ENCODE results near the gene RICTOR.

The RICTOR gene

GRCh38 chr5:39106322-39106721 is 32.1 kb upstream of the RICTOR start:
- ATAC-seq, result no peak
- no peaks in the 10 kb centered on the region for H3K27me3 Mint-ChIP-seq
- H3K4me1 Mint-ChIP-seq, result peaks cover 13% of the 10 kb centered on the region
- H3K27ac Mint-ChIP-seq, result no peak overlapping the region
- DNase-seq, result no peak
- H3K36me3 Mint-ChIP-seq (ENCODE audit: low read depth), result peaks cover 14% of the 10 kb centered on the region
- H3K4me3 Mint-ChIP-seq, result no peak overlapping the region
- H3K9me3 Mint-ChIP-seq, result no peaks in the 10 kb centered on the region

- H3K36me3 Mint-ChIP-seq (ENCODE audit: low read depth), result peaks cover 15% of the 10 kb centered on the region
- no peaks in the 10 kb centered on the region for H3K9me3 Mint-ChIP-seq
- no peaks in the 10 kb centered on the region for H3K27me3 Mint-ChIP-seq
- no peak overlapping the region for H3K4me3 Mint-ChIP-seq
- H3K4me1 Mint-ChIP-seq, result peaks cover 31% of the 10 kb centered on the region
- DNase-seq (no peak), ATAC-seq (no peak)
- H3K27ac Mint-ChIP-seq, result peak overlapping the region; percentile 32
Observed at GRCh38 chr5:39104221-39104620, 30.0 kb upstream of the RICTOR start.

- Mint-ChIP-seq H3K4me3 (no peak overlapping the region), H3K36me3 (ENCODE audit: low read depth) (peaks cover 13% of the 10 kb centered on the region), H3K9me3 (no peaks in the 10 kb centered on the region), H3K27me3 (no peaks in the 10 kb centered on the region), H3K27ac (no peak overlapping the region), H3K4me1 (peaks cover 30% of the 10 kb centered on the region)
- DNase-seq (no peak), ATAC-seq (no peak)
Observed at GRCh38 chr5:39102684-39103155, 28.5 kb upstream of the RICTOR start.

GRCh38 chr5:39100851-39101396 is 26.7 kb upstream of the RICTOR start:
- no peaks in the 10 kb centered on the region for H3K9me3 Mint-ChIP-seq
- ATAC-seq (peak; percentile 41), DNase-seq (no peak)
- H3K4me1 Mint-ChIP-seq, result peaks cover 30% of the 10 kb centered on the region
- no peak overlapping the region for H3K4me3 Mint-ChIP-seq
- peak overlapping the region; percentile 41 for H3K27ac Mint-ChIP-seq
- H3K36me3 Mint-ChIP-seq (ENCODE audit: low read depth), result peaks cover 13% of the 10 kb centered on the region
- no peaks in the 10 kb centered on the region for H3K27me3 Mint-ChIP-seq

- Mint-ChIP-seq H3K4me1 (peaks cover 30% of the 10 kb centered on the region), H3K9me3 (no peaks in the 10 kb centered on the region), H3K27me3 (no peaks in the 10 kb centered on the region), H3K36me3 (ENCODE audit: low read depth) (peaks cover 13% of the 10 kb centered on the region), H3K27ac (no peak overlapping the region), H3K4me3 (no peak overlapping the region)
- DNase-seq, result no peak
- ATAC-seq, result no peak
Observed at GRCh38 chr5:39100301-39100850, 26.2 kb upstream of the RICTOR start.

GRCh38 chr5:39099831-39100230 is 25.6 kb upstream of the RICTOR start:
- Mint-ChIP-seq H3K4me1 (peaks cover 30% of the 10 kb centered on the region), H3K27me3 (no peaks in the 10 kb centered on the region)
- no peak for ATAC-seq

GRCh38 chr5:39093352-39093751 is 19.2 kb upstream of the RICTOR start:
- Mint-ChIP-seq H3K27me3 (no peaks in the 10 kb centered on the region), H3K27ac (no peak overlapping the region), H3K9me3 (no peaks in the 10 kb centered on the region), H3K4me3 (no peak overlapping the region), H3K4me1 (peaks cover 2% of the 10 kb centered on the region), H3K36me3 (ENCODE audit: low read depth) (no peaks in the 10 kb centered on the region)
- DNase-seq (no peak), ATAC-seq (no peak)

More at GRCh38 chr5:39099831-39100230, 25.6 kb upstream of the RICTOR start:
- H3K36me3 Mint-ChIP-seq (ENCODE audit: low read depth), result peaks cover 12% of the 10 kb centered on the region
- no peak for DNase-seq
- H3K27ac Mint-ChIP-seq, result no peak overlapping the region
- no peak overlapping the region for H3K4me3 Mint-ChIP-seq
- no peaks in the 10 kb centered on the region for H3K9me3 Mint-ChIP-seq

- Mint-ChIP-seq H3K27me3 (no peaks in the 10 kb centered on the region), H3K4me1 (peaks cover 2% of the 10 kb centered on the region), H3K27ac (no peak overlapping the region), H3K4me3 (no peak overlapping the region), H3K9me3 (no peaks in the 10 kb centered on the region), H3K36me3 (ENCODE audit: low read depth) (no peaks in the 10 kb centered on the region)
- DNase-seq (no peak), ATAC-seq (no peak)
Observed at GRCh38 chr5:39092581-39093351, 18.6 kb upstream of the RICTOR start.

GRCh38 chr5:39091940-39092580 is 17.9 kb upstream of the RICTOR start:
- no peak overlapping the region for H3K27ac Mint-ChIP-seq

GRCh38 chr5:39083968-39084367 is 9.8 kb upstream of the RICTOR start:
- no peak for DNase-seq
- peaks cover 19% of the 10 kb centered on the region for H3K27me3 Mint-ChIP-seq
- H3K27ac Mint-ChIP-seq, result no peak overlapping the region
- H3K36me3 Mint-ChIP-seq (ENCODE audit: low read depth), result no peaks in the 10 kb centered on the region
- no peak for ATAC-seq
- peaks cover 12% of the 10 kb centered on the region for H3K9me3 Mint-ChIP-seq
- no peak overlapping the region for H3K4me3 Mint-ChIP-seq
- peaks cover 18% of the 10 kb centered on the region for H3K4me1 Mint-ChIP-seq

More at GRCh38 chr5:39091940-39092580, 17.9 kb upstream of the RICTOR start:
- no peaks in the 10 kb centered on the region for H3K27me3 Mint-ChIP-seq
- no peaks in the 10 kb centered on the region for H3K36me3 Mint-ChIP-seq (ENCODE audit: low read depth)
- no peaks in the 10 kb centered on the region for H3K9me3 Mint-ChIP-seq
- DNase-seq (no peak), ATAC-seq (no peak)
- peaks cover 2% of the 10 kb centered on the region for H3K4me1 Mint-ChIP-seq
- no peak overlapping the region for H3K4me3 Mint-ChIP-seq

GRCh38 chr5:39082995-39083394 is 8.8 kb upstream of the RICTOR start:
- Mint-ChIP-seq H3K4me1 (peaks cover 18% of the 10 kb centered on the region), H3K9me3 (peaks cover 12% of the 10 kb centered on the region), H3K4me3 (no peak overlapping the region), H3K27ac (no peak overlapping the region), H3K36me3 (ENCODE audit: low read depth) (no peaks in the 10 kb centered on the region), H3K27me3 (peaks cover 24% of the 10 kb centered on the region)
- DNase-seq, result no peak
- ATAC-seq, result no peak

- peak; percentile 36 for DNase-seq
- peaks cover 39% of the 10 kb centered on the region for H3K27me3 Mint-ChIP-seq
- no peaks in the 10 kb centered on the region for H3K36me3 Mint-ChIP-seq (ENCODE audit: low read depth)
Observed at GRCh38 chr5:39080597-39081204, 6.5 kb upstream of the RICTOR start.

GRCh38 chr5:39080168-39080567 is 6.0 kb upstream of the RICTOR start:
- Mint-ChIP-seq H3K9me3 (peaks cover 12% of the 10 kb centered on the region), H3K4me1 (peaks cover 35% of the 10 kb centered on the region), H3K27me3 (peaks cover 40% of the 10 kb centered on the region), H3K27ac (no peak overlapping the region), H3K36me3 (ENCODE audit: low read depth) (no peaks in the 10 kb centered on the region), H3K4me3 (no peak overlapping the region)
- ATAC-seq (no peak), DNase-seq (no peak)

More at GRCh38 chr5:39080597-39081204, 6.5 kb upstream of the RICTOR start:
- Mint-ChIP-seq H3K4me1 (peaks cover 31% of the 10 kb centered on the region), H3K27ac (no peak overlapping the region), H3K9me3 (peaks cover 12% of the 10 kb centered on the region), H3K4me3 (no peak overlapping the region)
- no peak for ATAC-seq

GRCh38 chr5:39079147-39079546 is 4.9 kb upstream of the RICTOR start:
- Mint-ChIP-seq H3K27ac (no peak overlapping the region), H3K4me1 (peaks cover 37% of the 10 kb centered on the region), H3K27me3 (peaks cover 40% of the 10 kb centered on the region), H3K4me3 (no peak overlapping the region), H3K36me3 (ENCODE audit: low read depth) (no peaks in the 10 kb centered on the region), H3K9me3 (peaks cover 12% of the 10 kb centered on the region)
- DNase-seq, result no peak
- no peak for ATAC-seq
